Measurements from ENCODE around the gene MRGPRD.

MRGPRD gene

GRCh38 chr11:68939583-68940555 lies 40.9 kb downstream of the MRGPRD start:
- H3K27ac Mint-ChIP-seq: no peak overlapping the region
- no peak overlapping the region for H3K4me3 Mint-ChIP-seq
- no peaks in the 10 kb centered on the region for H3K27me3 Mint-ChIP-seq (ENCODE audit: low read depth, poor library complexity)

GRCh38 chr11:68938816-68939582 lies 41.8 kb downstream of the MRGPRD start:
- Mint-ChIP-seq H3K4me1 (no peaks in the 10 kb centered on the region), H3K27ac (no peak overlapping the region), H3K36me3 (ENCODE audit: low read depth) (no peaks in the 10 kb centered on the region), H3K4me3 (no peak overlapping the region), H3K9me3 (no peaks in the 10 kb centered on the region), H3K27me3 (ENCODE audit: low read depth, poor library complexity) (no peaks in the 10 kb centered on the region)
- DNase-seq: no peak
- TF ChIP-seq CTCF (IDR thresholded peaks at IDR 0.05): no peak

More at GRCh38 chr11:68939583-68940555, 40.9 kb downstream of the MRGPRD start:
- H3K9me3 Mint-ChIP-seq: no peaks in the 10 kb centered on the region
- TF ChIP-seq CTCF (IDR thresholded peaks at IDR 0.05): no peak
- DNase-seq: no peak
- no peaks in the 10 kb centered on the region for H3K4me1 Mint-ChIP-seq
- no peaks in the 10 kb centered on the region for H3K36me3 Mint-ChIP-seq (ENCODE audit: low read depth)

- Mint-ChIP-seq H3K27ac (no peak overlapping the region), H3K4me1 (no peaks in the 10 kb centered on the region), H3K27me3 (ENCODE audit: low read depth, poor library complexity) (no peaks in the 10 kb centered on the region), H3K9me3 (no peaks in the 10 kb centered on the region), H3K36me3 (ENCODE audit: low read depth) (no peaks in the 10 kb centered on the region), H3K4me3 (no peak overlapping the region)
- no peak for DNase-seq
- TF ChIP-seq CTCF (IDR thresholded peaks at IDR 0.05): no peak
Measured at GRCh38 chr11:68938088-68938487, 42.7 kb downstream of the MRGPRD start.

GRCh38 chr11:68936676-68937620 lies 43.8 kb downstream of the MRGPRD start:
- DNase-seq: no peak
- Mint-ChIP-seq H3K27me3 (ENCODE audit: low read depth, poor library complexity) (no peaks in the 10 kb centered on the region), H3K4me1 (no peaks in the 10 kb centered on the region), H3K36me3 (ENCODE audit: low read depth) (peaks cover under 1% of the 10 kb centered on the region), H3K27ac (no peak overlapping the region), H3K4me3 (no peak overlapping the region), H3K9me3 (no peaks in the 10 kb centered on the region)
- TF ChIP-seq CTCF (IDR thresholded peaks at IDR 0.05): no peak

GRCh38 chr11:68936358-68936636 lies 44.5 kb downstream of the MRGPRD start:
- Mint-ChIP-seq H3K9me3 (no peaks in the 10 kb centered on the region), H3K4me1 (no peaks in the 10 kb centered on the region), H3K27me3 (ENCODE audit: low read depth, poor library complexity) (no peaks in the 10 kb centered on the region), H3K27ac (no peak overlapping the region), H3K36me3 (ENCODE audit: low read depth) (peaks cover 6% of the 10 kb centered on the region), H3K4me3 (no peak overlapping the region)
- no peak for TF ChIP-seq CTCF (IDR thresholded peaks at IDR 0.05)
- no peak for DNase-seq

All from nephron progenitor cell (in vitro differentiated cells).